GM12878 (cell line): ENCODE data around the gene OAS1. TPM values are rescaled to one million over a fixed set of nuclear protein-coding genes. Genes with fewer than 3 reads are reported as not detected.

ENCODE experiments used
- GATAD2B ChIP-seq: fragments of 450-650 bp; conservative IDR thresholded peaks from 2 replicates; pipeline ENCODE4 v1.6.1; 2017; ENCODE audit warnings: low read depth, mild to moderate bottlenecking, moderate library complexity
- HDAC2 ChIP-seq: fragments of 200-600 bp; sonication (generic); IDR thresholded peaks from 2 replicates; pipeline ENCODE4 v1.6.1; 2017
- HDAC6 ChIP-seq: fragments of 200-600 bp; sonication (generic); IDR thresholded peaks from one replicate; pipeline ENCODE4 v1.8.0; 2017; ENCODE audit warnings: antibody characterized with exemption; ENCODE audit not compliant: unreplicated experiment
- IKZF1 ChIP-seq: fragments of 450-650 bp; conservative IDR thresholded peaks from 2 replicates; pipeline ENCODE4 v1.6.1; 2017; ENCODE audit warnings: antibody characterized with exemption, mild to moderate bottlenecking
- KAT2A ChIP-seq: conservative IDR thresholded peaks from 2 replicates; pipeline ENCODE4 v1.6.1; 2011; ENCODE audit warnings: low read depth, low read length; ENCODE audit not compliant: control insufficient read depth
- RAD21 ChIP-seq: IDR thresholded peaks from 2 replicates; pipeline ENCODE4 v1.6.1; 2011; ENCODE audit warnings: mild to moderate bottlenecking, low read depth, low read length, moderate library complexity; ENCODE audit not compliant: insufficient read depth
- SMARCA5 ChIP-seq: fragments of 450-650 bp; IDR thresholded peaks from 2 replicates; pipeline ENCODE4 v1.6.1; 2017; ENCODE audit warnings: mild to moderate bottlenecking
- SMC3 ChIP-seq: IDR thresholded peaks from 2 replicates; pipeline ENCODE4 v1.6.1; 2011; ENCODE audit warnings: low read length, improper control_type of control experiment, borderline replicate concordance
- SREBF1 ChIP-seq: IDR thresholded peaks from 2 replicates; pipeline ENCODE4 v1.6.1; 2012; ENCODE audit warnings: mild to moderate bottlenecking, low read length
- SRF ChIP-seq, 2 experiments: IDR thresholded peaks; 2 replicates each; pipeline ENCODE4 v1.6.1; 2011; ENCODE audit warnings: low read depth in 2 of 2, low read length in 2 of 2, mild to moderate bottlenecking in 1 of 2, moderate library complexity in 1 of 2
- TARDBP ChIP-seq: IDR thresholded peaks from 2 replicates; pipeline ENCODE4 v1.6.1; 2016; ENCODE audit warnings: borderline replicate concordance
- TCF12 ChIP-seq: IDR thresholded peaks from 2 replicates; pipeline ENCODE4 v1.6.1; 2011; ENCODE audit warnings: low read depth, mild to moderate bottlenecking, low read length
- TCF3 ChIP-seq: IDR thresholded peaks from 2 replicates; pipeline ENCODE4 v1.6.1; 2012; ENCODE audit warnings: low read depth, mild to moderate bottlenecking, low read length, borderline replicate concordance; ENCODE audit not compliant: insufficient read depth
- polyA plus RNA-seq, 11 experiments: library from polyadenylated mRNA; depleted of rRNA in 4 of 11; unstranded in 6 of 11; stranded (reverse) in 5 of 11; fragments of >200 nt; fragmentation: Nextera tagmentation in 4 of 11; fragmentation: Illumina TruSeq in 1 of 11; extraction: Ambion mirVana in 4 of 11; extraction: Trizol in 1 of 11; gene quantifications; 1 replicate in 1 of 11; 2 replicates in 10 of 11; pipeline versions ENCODE4 v1.2.1 to v1.2.3, GENCODE V29; 2011 to 2016; ENCODE audit warnings: inconsistent platforms in 2 of 11, missing spikeins in 2 of 11, low read depth in 1 of 11
- total RNA-seq, 4 experiments: library from RNA; depleted of rRNA in 3 of 4; stranded (reverse); fragments of >200 nt in 3 of 4; fragmentation: Illumina TruSeq in 1 of 4; extraction: Trizol in 1 of 4; gene quantifications; 2 replicates each; pipeline versions ENCODE4 v1.2.1 to v1.2.3, GENCODE V29; 2013 to 2021
- TF ChIP-seq, protein P1 (sequence below): fragments of 450-650 bp; IDR thresholded peaks from 2 replicates; pipeline ENCODE4 v1.6.1; 2016; ENCODE audit warnings: mild to moderate bottlenecking
- TF ChIP-seq, protein P2 (sequence below): fragments of 150-350 bp; IDR thresholded peaks from 2 replicates; pipeline ENCODE4 v1.6.1; 2014; ENCODE audit warnings: mild to moderate bottlenecking, low read depth, low read length
- TF ChIP-seq, protein P3 (sequence below), 3 experiments: IDR thresholded peaks in 2 of 3; conservative IDR thresholded peaks in 1 of 3; 2 replicates each; pipeline ENCODE4 v1.5.1; 2011; ENCODE audit warnings: low read depth in 3 of 3, low read length in 3 of 3, mild to moderate bottlenecking in 3 of 3, control low read depth in 2 of 3, moderate library complexity in 2 of 3, inconsistent platforms in 1 of 3, mixed read lengths in 1 of 3; ENCODE audit not compliant: control insufficient read depth in 2 of 3, insufficient read depth in 1 of 3; ENCODE audit errors: extremely low read depth in 1 of 3
- TF ChIP-seq, protein P4 (sequence below): fragments of 450-650 bp; IDR thresholded peaks from 2 replicates; pipeline ENCODE4 v1.6.1; 2018; ENCODE audit warnings: borderline replicate concordance, mild to moderate bottlenecking; ENCODE audit not compliant: partially characterized antibody

Gene OAS1
- total and polyA plus RNA-seq, 10 of the 15 experiments (the other 5 are each of a cell fraction or from before 2014, with no cell fraction given) = 44.7 to 287 (median 64.3) TPM

DNA sequence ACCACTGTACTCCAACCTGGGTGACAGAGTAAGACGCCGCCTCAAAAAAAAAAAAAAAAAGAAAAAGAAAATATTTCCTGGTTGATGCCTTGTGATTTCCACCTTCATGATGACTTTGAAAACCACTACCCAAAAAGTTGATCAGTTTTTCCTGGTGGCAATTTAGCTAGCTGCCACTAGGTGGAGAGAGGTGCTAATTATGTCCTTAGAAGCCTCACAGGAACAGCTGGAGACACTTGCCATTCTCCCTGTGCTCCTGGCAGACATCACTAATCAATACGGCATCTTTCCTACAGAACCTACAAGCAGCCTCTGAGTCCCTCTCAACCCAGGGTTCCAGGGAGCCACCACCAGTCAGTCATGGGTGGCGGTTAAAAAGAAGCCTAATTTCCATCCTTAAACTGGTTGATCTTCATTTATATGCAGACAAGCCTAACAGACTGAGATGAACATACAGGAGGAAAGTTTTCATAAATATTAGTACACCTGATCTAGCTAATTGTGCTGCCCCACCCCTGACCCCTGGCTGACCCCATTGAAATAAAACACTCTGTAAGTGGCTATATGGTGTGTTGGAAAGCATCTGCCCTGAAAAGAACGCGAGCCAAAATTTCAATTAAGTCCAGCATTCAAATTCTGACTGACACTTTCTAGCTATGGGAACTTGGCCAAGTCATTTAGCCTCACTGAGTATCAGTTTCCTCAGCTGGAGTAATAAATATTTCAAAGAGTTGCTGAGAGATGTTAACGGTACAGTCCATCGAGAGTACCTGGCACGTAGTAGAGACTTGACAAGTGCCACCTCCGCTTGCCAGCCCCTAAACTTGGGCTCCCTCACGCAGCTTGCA lies 6.2 kb upstream of the OAS1 start (continued):
- no peak for TF ChIP-seq TARDBP
- no peak for TF ChIP-seq GATAD2B
- 0 out of 2 replicates have a peak, but pooled peaks have one; percentile 28 for TF ChIP-seq IKZF1
- TF ChIP-seq, protein P1, sequence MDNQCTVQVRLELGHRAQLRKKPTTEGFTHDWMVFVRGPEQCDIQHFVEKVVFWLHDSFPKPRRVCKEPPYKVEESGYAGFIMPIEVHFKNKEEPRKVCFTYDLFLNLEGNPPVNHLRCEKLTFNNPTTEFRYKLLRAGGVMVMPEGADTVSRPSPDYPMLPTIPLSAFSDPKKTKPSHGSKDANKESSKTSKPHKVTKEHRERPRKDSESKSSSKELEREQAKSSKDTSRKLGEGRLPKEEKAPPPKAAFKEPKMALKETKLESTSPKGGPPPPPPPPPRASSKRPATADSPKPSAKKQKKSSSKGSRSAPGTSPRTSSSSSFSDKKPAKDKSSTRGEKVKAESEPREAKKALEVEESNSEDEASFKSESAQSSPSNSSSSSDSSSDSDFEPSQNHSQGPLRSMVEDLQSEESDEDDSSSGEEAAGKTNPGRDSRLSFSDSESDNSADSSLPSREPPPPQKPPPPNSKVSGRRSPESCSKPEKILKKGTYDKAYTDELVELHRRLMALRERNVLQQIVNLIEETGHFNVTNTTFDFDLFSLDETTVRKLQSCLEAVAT = peak; percentile 99
- no peak for TF ChIP-seq HDAC6
- no peak for TF ChIP-seq HDAC2
- TF ChIP-seq, protein P2, sequence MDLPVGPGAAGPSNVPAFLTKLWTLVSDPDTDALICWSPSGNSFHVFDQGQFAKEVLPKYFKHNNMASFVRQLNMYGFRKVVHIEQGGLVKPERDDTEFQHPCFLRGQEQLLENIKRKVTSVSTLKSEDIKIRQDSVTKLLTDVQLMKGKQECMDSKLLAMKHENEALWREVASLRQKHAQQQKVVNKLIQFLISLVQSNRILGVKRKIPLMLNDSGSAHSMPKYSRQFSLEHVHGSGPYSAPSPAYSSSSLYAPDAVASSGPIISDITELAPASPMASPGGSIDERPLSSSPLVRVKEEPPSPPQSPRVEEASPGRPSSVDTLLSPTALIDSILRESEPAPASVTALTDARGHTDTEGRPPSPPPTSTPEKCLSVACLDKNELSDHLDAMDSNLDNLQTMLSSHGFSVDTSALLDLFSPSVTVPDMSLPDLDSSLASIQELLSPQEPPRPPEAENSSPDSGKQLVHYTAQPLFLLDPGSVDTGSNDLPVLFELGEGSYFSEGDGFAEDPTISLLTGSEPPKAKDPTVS = no peak
- TF ChIP-seq TCF3 = peak; percentile 61; the same call in 1 of the 2 replicates
- TF ChIP-seq SMC3 = peak; percentile 71; the same call in 1 of the 2 replicates
- peak in 1 of 2 experiments; percentile 79; a peak in 2 of 4 replicates for TF ChIP-seq SRF (IDR thresholded peaks at IDR 0.05; ENCODE audit: low read depth in 2 of 2, low read length in 2 of 2)
- no peak for TF ChIP-seq SREBF1
- peak; percentile 77 for TF ChIP-seq TCF12
- TF ChIP-seq RAD21 = peak; percentile 82
- TF ChIP-seq KAT2A = no peak
- peak; percentile 61; the same call in 1 of the 2 replicates for TF ChIP-seq SMARCA5
- TF ChIP-seq, protein P3, sequence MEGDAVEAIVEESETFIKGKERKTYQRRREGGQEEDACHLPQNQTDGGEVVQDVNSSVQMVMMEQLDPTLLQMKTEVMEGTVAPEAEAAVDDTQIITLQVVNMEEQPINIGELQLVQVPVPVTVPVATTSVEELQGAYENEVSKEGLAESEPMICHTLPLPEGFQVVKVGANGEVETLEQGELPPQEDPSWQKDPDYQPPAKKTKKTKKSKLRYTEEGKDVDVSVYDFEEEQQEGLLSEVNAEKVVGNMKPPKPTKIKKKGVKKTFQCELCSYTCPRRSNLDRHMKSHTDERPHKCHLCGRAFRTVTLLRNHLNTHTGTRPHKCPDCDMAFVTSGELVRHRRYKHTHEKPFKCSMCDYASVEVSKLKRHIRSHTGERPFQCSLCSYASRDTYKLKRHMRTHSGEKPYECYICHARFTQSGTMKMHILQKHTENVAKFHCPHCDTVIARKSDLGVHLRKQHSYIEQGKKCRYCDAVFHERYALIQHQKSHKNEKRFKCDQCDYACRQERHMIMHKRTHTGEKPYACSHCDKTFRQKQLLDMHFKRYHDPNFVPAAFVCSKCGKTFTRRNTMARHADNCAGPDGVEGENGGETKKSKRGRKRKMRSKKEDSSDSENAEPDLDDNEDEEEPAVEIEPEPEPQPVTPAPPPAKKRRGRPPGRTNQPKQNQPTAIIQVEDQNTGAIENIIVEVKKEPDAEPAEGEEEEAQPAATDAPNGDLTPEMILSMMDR (IDR thresholded peaks at IDR 0.05 in 2 of 3, conservative IDR thresholded peaks at IDR 0.05 in 1 of 3; ENCODE audit: control insufficient read depth in 2 of 3, extremely low read depth in 1 of 3, insufficient read depth in 1 of 3, low read depth in 3 of 3, low read length in 3 of 3) = peak; percentile 68 to 84 (median 73)
- TF ChIP-seq, protein P4, sequence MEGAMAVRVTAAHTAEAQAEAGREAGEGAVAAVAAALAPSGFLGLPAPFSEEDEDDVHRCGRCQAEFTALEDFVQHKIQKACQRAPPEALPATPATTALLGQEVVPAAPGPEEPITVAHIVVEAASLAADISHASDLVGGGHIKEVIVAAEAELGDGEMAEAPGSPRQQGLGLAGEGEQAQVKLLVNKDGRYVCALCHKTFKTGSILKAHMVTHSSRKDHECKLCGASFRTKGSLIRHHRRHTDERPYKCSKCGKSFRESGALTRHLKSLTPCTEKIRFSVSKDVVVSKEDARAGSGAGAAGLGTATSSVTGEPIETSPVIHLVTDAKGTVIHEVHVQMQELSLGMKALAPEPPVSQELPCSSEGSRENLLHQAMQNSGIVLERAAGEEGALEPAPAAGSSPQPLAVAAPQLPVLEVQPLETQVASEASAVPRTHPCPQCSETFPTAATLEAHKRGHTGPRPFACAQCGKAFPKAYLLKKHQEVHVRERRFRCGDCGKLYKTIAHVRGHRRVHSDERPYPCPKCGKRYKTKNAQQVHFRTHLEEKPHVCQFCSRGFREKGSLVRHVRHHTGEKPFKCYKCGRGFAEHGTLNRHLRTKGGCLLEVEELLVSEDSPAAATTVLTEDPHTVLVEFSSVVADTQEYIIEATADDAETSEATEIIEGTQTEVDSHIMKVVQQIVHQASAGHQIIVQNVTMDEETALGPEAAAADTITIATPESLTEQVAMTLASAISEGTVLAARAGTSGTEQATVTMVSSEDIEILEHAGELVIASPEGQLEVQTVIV = no peak
